WTC11 (cell line): ENCODE measurements around the gene TRIM26. TPM values are rescaled to one million over a fixed set of nuclear protein-coding genes. Genes with fewer than 3 reads are reported as not detected.
A peak's percentile ranks its signal among the peaks of the same experiment; 100 is the strongest.

Source experiments
- EMX1 ChIP-seq: fragments of 250-450 bp; sonication (Bioruptor Pico); IDR thresholded peaks from 2 replicates; pipeline ENCODE4 v1.8.0; 2021; ENCODE audit warnings: mild to moderate bottlenecking
- JAZF1 ChIP-seq: fragments of 250-450 bp; sonication (Bioruptor Pico); IDR thresholded peaks from 2 replicates; pipeline ENCODE4 v1.9.0; 2021; ENCODE audit warnings: moderate library complexity, mild to moderate bottlenecking, inconsistent platforms
- MXD4 ChIP-seq: fragments of 250-450 bp; sonication (Bioruptor Pico); IDR thresholded peaks from 2 replicates; pipeline ENCODE4 v1.8.0; 2021; ENCODE audit warnings: mild to moderate bottlenecking, moderate library complexity, borderline replicate concordance
- NFATC4 ChIP-seq: fragments of 250-450 bp; sonication (Bioruptor Pico); IDR thresholded peaks from 2 replicates; pipeline ENCODE4 v1.9.0; 2021; ENCODE audit warnings: mild to moderate bottlenecking
- NFYB ChIP-seq: sonication (generic); formaldehyde crosslinking; conservative IDR thresholded peaks from 2 replicates; pipeline ENCODE4 v1.8.0; 2022; ENCODE audit warnings: low read depth, missing genetic modification reagents
- OVOL2 ChIP-seq: fragments of 250-450 bp; sonication (Bioruptor Pico); IDR thresholded peaks from 2 replicates; pipeline ENCODE4 v1.9.0; 2021; ENCODE audit warnings: mild to moderate bottlenecking, borderline replicate concordance
- SMAD4 ChIP-seq: sonication (generic); formaldehyde crosslinking; IDR thresholded peaks from 2 replicates; pipeline ENCODE4 v1.8.0; 2022; ENCODE audit warnings: mild to moderate bottlenecking, missing genetic modification reagents
- TCF7 ChIP-seq: sonication (generic); formaldehyde crosslinking; IDR thresholded peaks from 2 replicates; pipeline ENCODE4 v1.8.0; 2022; ENCODE audit warnings: mild to moderate bottlenecking, low read depth, missing genetic modification reagents, moderate library complexity
- TEAD1 ChIP-seq: sonication (generic); formaldehyde crosslinking; IDR thresholded peaks from 2 replicates; pipeline ENCODE4 v1.8.0; 2022; ENCODE audit warnings: mild to moderate bottlenecking, missing genetic modification reagents
- total RNA-seq: library from RNA; stranded (reverse); gene quantifications from 3 replicates; pipeline ENCODE4 v1.2.3, GENCODE V29; 2021
- TF ChIP-seq, protein P1 (sequence below): sonication (generic); formaldehyde crosslinking; IDR thresholded peaks from 2 replicates; pipeline ENCODE4 v1.8.0; 2023; ENCODE audit warnings: mild to moderate bottlenecking, missing genetic modification reagents
- TF ChIP-seq, protein P2 (sequence below): sonication (generic); formaldehyde crosslinking; IDR thresholded peaks from 2 replicates; pipeline ENCODE4 v1.8.1; 2022; ENCODE audit warnings: low read depth, mild to moderate bottlenecking, moderate library complexity, missing genetic modification reagents, borderline replicate concordance
- TF ChIP-seq, protein P3 (sequence below): sonication (generic); formaldehyde crosslinking; IDR thresholded peaks from 2 replicates; pipeline ENCODE4 v1.8.0; 2022; ENCODE audit warnings: mild to moderate bottlenecking, missing genetic modification reagents
- TF ChIP-seq, protein P4 (sequence below): sonication (generic); formaldehyde crosslinking; IDR thresholded peaks from 2 replicates; pipeline ENCODE4 v1.8.0; 2022; ENCODE audit warnings: mild to moderate bottlenecking, missing genetic modification reagents
- TF ChIP-seq, protein P5 (sequence below): sonication (generic); formaldehyde crosslinking; IDR thresholded peaks from 2 replicates; pipeline ENCODE4 v1.8.1; 2023; ENCODE audit warnings: mild to moderate bottlenecking, missing genetic modification reagents
- TF ChIP-seq, protein P6 (sequence below): sonication (generic); formaldehyde crosslinking; IDR thresholded peaks from 2 replicates; pipeline ENCODE4 v1.8.1; 2023; ENCODE audit warnings: mild to moderate bottlenecking, moderate library complexity, missing genetic modification reagents
- TF ChIP-seq, protein P7 (sequence below): sonication (generic); formaldehyde crosslinking; IDR thresholded peaks from 2 replicates; pipeline ENCODE4 v1.8.1; 2022; ENCODE audit warnings: mild to moderate bottlenecking, moderate library complexity, missing genetic modification reagents
- TF ChIP-seq, protein P8 (sequence below): sonication (generic); formaldehyde crosslinking; IDR thresholded peaks from 2 replicates; pipeline ENCODE4 v1.8.1; 2022; ENCODE audit warnings: missing genetic modification reagents, borderline replicate concordance

Gene TRIM26
- total RNA-seq, 1 experiment from 2014 or later, result 27.7 TPM

DNA sequence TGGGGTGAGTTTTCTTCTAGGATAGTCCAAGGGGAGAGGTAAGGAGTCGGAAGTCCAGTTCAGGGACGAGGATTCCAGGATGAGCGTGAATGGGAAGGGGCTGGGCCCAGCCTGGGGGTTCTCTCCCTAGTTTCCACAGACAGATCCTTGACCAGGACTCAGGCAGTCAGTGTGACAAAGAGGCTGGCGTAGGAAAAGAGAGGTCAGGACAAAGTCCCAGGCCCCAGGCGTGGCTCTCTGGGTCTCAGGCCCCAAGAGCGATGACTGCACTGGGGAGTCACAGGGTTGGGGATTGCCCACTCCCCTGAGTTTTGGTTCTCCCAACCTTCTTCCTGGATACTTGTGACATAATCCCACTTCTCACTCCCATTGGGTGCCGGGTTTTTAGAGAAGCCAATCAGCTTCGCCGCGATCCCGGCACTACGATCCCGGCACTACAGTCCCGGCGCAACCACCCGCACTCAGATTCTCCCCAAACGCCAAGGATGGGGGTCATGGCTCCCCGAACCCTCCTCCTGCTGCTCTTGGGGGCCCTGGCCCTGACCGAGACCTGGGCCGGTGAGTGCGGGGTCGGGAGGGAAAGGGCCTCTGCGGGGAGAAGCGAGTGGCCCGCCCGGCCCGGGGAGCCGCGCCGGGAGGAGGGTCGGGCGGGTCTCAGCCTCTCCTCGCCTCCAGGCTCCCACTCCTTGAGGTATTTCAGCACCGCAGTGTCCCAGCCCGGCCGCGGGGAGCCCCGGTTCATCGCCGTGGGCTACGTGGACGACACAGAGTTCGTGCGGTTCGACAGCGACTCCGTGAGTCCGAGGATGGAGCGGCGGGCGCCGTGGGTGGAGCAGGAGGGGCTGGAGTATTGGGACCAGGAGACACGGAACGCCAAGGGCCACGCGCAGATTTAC is 46.2 kb upstream of the TRIM26 start (continued):
- TF ChIP-seq, protein P1, sequence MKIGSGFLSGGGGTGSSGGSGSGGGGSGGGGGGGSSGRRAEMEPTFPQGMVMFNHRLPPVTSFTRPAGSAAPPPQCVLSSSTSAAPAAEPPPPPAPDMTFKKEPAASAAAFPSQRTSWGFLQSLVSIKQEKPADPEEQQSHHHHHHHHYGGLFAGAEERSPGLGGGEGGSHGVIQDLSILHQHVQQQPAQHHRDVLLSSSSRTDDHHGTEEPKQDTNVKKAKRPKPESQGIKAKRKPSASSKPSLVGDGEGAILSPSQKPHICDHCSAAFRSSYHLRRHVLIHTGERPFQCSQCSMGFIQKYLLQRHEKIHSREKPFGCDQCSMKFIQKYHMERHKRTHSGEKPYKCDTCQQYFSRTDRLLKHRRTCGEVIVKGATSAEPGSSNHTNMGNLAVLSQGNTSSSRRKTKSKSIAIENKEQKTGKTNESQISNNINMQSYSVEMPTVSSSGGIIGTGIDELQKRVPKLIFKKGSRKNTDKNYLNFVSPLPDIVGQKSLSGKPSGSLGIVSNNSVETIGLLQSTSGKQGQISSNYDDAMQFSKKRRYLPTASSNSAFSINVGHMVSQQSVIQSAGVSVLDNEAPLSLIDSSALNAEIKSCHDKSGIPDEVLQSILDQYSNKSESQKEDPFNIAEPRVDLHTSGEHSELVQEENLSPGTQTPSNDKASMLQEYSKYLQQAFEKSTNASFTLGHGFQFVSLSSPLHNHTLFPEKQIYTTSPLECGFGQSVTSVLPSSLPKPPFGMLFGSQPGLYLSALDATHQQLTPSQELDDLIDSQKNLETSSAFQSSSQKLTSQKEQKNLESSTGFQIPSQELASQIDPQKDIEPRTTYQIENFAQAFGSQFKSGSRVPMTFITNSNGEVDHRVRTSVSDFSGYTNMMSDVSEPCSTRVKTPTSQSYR (CRISPR knock-in tag), result 0 out of 2 replicates have a peak, but pooled peaks have one; percentile 18
- TF ChIP-seq, protein P2, sequence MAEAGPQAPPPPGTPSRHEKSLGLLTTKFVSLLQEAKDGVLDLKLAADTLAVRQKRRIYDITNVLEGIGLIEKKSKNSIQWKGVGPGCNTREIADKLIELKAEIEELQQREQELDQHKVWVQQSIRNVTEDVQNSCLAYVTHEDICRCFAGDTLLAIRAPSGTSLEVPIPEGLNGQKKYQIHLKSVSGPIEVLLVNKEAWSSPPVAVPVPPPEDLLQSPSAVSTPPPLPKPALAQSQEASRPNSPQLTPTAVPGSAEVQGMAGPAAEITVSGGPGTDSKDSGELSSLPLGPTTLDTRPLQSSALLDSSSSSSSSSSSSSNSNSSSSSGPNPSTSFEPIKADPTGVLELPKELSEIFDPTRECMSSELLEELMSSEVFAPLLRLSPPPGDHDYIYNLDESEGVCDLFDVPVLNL, result no peak
- TF ChIP-seq MXD4 (CRISPR knock-in tag) (no peak), SMAD4 (CRISPR knock-in tag) (0 out of 2 replicates have a peak, but pooled peaks have one; percentile 29), NFATC4 (CRISPR knock-in tag) (no peak), TEAD1 (0 out of 2 replicates have a peak, but pooled peaks have one; percentile 52), TCF7 (CRISPR knock-in tag) (no peak), EMX1 (CRISPR knock-in tag) (no peak), JAZF1 (CRISPR knock-in tag) (no peak), NFYB (CRISPR knock-in tag) (peak; percentile 83), OVOL2 (CRISPR knock-in tag) (no peak)
- TF ChIP-seq, protein P3, sequence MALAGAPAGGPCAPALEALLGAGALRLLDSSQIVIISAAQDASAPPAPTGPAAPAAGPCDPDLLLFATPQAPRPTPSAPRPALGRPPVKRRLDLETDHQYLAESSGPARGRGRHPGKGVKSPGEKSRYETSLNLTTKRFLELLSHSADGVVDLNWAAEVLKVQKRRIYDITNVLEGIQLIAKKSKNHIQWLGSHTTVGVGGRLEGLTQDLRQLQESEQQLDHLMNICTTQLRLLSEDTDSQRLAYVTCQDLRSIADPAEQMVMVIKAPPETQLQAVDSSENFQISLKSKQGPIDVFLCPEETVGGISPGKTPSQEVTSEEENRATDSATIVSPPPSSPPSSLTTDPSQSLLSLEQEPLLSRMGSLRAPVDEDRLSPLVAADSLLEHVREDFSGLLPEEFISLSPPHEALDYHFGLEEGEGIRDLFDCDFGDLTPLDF, result no peak
- TF ChIP-seq, protein P4, sequence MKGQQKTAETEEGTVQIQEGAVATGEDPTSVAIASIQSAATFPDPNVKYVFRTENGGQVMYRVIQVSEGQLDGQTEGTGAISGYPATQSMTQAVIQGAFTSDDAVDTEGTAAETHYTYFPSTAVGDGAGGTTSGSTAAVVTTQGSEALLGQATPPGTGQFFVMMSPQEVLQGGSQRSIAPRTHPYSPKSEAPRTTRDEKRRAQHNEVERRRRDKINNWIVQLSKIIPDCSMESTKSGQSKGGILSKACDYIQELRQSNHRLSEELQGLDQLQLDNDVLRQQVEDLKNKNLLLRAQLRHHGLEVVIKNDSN, result peak; percentile 18; the same call in 1 of the 2 replicates
- TF ChIP-seq, protein P5, sequence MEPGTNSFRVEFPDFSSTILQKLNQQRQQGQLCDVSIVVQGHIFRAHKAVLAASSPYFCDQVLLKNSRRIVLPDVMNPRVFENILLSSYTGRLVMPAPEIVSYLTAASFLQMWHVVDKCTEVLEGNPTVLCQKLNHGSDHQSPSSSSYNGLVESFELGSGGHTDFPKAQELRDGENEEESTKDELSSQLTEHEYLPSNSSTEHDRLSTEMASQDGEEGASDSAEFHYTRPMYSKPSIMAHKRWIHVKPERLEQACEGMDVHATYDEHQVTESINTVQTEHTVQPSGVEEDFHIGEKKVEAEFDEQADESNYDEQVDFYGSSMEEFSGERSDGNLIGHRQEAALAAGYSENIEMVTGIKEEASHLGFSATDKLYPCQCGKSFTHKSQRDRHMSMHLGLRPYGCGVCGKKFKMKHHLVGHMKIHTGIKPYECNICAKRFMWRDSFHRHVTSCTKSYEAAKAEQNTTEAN (CRISPR knock-in tag), result no peak
- TF ChIP-seq, protein P6, sequence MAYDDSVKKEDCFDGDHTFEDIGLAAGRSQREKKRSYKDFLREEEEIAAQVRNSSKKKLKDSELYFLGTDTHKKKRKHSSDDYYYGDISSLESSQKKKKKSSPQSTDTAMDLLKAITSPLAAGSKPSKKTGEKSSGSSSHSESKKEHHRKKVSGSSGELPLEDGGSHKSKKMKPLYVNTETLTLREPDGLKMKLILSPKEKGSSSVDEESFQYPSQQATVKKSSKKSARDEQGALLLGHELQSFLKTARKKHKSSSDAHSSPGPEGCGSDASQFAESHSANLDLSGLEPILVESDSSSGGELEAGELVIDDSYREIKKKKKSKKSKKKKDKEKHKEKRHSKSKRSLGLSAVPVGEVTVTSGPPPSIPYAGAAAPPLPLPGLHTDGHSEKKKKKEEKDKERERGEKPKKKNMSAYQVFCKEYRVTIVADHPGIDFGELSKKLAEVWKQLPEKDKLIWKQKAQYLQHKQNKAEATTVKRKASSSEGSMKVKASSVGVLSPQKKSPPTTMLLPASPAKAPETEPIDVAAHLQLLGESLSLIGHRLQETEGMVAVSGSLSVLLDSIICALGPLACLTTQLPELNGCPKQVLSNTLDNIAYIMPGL (CRISPR knock-in tag), result no peak
- TF ChIP-seq, protein P7, sequence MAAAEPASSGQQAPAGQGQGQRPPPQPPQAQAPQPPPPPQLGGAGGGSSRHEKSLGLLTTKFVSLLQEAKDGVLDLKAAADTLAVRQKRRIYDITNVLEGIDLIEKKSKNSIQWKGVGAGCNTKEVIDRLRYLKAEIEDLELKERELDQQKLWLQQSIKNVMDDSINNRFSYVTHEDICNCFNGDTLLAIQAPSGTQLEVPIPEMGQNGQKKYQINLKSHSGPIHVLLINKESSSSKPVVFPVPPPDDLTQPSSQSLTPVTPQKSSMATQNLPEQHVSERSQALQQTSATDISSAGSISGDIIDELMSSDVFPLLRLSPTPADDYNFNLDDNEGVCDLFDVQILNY (CRISPR knock-in tag), result no peak
- TF ChIP-seq, protein P8, sequence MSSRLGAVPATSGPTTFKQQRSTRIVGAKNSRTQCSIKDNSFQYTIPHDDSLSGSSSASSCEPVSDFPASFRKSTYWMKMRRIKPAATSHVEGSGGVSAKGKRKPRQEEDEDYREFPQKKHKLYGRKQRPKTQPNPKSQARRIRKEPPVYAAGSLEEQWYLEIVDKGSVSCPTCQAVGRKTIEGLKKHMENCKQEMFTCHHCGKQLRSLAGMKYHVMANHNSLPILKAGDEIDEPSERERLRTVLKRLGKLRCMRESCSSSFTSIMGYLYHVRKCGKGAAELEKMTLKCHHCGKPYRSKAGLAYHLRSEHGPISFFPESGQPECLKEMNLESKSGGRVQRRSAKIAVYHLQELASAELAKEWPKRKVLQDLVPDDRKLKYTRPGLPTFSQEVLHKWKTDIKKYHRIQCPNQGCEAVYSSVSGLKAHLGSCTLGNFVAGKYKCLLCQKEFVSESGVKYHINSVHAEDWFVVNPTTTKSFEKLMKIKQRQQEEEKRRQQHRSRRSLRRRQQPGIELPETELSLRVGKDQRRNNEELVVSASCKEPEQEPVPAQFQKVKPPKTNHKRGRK (CRISPR knock-in tag), result no peak
